GM19240 (cell line): ENCODE data around the gene WDR77.

Source experiments
- DNase-seq: peaks from one replicate; pipeline ENCODE4 v3.0.0; 2011; ENCODE audit warnings: low spot score; ENCODE audit not compliant: insufficient read length

WDR77 gene

DNA sequence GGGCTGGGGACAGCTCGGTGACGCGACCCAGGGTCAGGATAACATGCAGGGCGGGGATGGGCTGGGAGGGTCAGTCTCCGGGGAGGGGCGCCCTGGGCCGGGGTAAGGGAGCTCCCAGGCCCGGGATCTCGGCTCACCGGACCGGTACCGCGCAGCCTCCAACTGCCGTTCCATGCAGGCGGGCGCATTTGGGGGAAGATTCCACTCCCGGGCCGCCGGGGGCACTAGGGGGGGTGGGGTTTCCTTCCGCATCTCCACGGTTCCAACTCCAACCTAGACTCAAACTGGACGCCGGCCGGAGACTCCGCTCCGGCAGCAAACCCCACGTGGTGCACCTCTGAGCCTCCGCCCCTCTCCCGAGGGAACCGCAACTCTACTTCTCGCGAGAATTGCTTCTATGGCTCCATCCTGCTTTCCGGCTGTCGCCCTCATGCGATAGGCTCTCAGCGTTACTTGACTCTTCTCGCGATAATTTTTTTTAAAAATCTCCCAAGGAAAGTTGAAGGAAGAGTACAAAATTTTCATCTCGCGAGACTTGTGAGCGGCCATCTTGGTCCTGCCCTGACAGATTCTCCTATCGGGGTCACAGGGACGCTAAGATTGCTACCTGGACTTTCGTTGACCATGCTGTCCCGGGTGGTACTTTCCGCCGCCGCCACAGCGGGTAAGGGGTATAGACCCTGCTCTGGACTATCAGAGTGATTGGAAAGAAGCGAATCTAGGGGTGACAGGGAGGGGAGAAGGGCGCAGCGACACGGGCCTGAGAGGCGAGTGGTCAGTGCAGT lies at the start of gene WDR77, which contains the start of gene ATP5PB:
Gene WDR77, minus strand, starts transcription at position 339 of the 785 bp plus-strand sequence. Its CDS starts 87 bp downstream, at position 252.
Gene ATP5PB, plus strand, starts transcription at position 547 of the 785 bp plus-strand sequence. Its CDS starts 78 bp downstream, at position 625.
- DNase-seq, result peak; percentile 85

DNA sequence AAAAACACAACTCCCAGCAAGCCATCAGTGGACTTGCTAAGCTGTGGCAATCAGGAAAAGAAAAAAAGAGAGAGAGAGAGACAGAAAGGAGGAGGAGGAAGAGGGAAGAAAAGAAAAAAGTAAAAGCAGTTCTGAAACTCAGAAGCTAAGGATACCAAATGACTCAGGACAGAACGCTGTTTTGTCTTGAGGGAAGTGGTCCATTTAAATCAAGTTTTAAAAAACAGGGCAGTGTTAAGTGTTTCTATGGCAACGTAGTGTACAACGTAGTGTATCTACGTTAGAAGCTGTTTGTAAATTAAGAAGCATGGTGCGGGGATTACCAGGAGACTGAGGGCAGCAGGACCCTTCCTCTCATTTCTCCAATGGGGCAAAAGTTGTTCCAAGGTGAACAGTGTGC lies 48.5 kb upstream of the WDR77 start:
- DNase-seq, result no peak

GRCh38 chr1:111496398-111496797 lies 47.3 kb upstream of the WDR77 start:
- DNase-seq, result no peak

GRCh38 chr1:111491070-111491469 lies 42.0 kb upstream of the WDR77 start:
- DNase-seq, result no peak

- DNase-seq, result no peak
Measured at GRCh38 chr1:111490220-111490619, 41.2 kb upstream of the WDR77 start.

DNA sequence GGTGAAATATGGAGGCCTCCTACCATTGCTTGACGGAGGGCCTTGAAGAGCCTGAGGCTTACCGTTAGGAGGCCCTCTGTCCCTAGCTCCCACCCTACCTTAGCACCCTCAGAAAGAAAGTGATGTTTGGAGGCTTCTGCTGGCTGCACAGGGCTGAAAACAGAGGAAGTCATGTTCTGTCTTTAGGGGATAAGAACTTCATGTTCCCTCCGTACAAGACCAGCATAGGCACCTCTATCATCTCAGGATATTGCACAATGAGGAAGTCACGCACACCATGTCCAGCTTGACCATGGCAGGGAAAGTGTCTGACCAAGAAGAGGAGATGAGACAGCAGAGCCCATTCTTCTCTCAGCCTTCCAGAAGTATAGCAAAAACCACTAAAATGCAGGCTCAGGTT lies 40.5 kb upstream of the WDR77 start:
- no peak for DNase-seq

- DNase-seq, result no peak
Measured at GRCh38 chr1:111488669-111489068, 39.6 kb upstream of the WDR77 start.

DNA sequence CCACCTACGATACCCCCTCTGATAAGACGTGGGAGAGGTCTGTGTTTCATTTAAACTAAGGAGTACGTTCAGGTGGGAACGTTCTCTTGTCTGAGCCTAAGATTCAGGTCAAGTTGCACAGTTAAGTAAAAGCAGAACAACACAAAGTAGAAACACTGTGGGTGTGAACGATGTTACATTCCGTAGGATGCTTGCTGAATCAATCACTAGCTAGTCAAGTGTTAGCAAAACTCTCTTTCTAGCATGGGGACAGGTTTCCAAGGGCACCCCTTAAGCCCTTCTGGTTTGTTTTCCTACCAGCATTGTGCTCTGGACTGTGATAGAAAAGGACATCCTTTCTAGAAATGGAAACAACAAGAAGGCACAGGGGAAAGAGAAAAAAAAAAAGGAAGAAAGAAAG lies 38.1 kb upstream of the WDR77 start:
- no peak for DNase-seq

DNA sequence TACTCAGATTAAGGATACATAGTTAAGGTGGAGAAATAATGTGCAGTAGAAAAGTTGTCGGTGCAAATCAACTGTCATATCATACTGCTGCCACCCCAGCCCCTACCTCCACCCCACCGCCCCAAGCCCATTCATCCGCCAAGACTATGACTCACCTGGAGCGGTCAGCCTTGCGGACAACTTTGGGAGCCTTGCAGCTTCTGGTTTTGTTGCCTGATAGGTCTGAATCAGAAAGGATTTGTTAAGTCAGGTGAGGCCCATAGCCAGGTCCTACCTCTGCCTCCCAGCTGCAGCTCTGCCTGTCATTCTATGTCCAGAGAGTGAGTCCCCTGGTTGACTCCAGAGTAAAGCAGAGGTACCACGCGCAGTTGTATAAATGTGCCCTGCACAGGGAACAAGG lies 37.4 kb upstream of the WDR77 start:
- DNase-seq, result no peak

DNA sequence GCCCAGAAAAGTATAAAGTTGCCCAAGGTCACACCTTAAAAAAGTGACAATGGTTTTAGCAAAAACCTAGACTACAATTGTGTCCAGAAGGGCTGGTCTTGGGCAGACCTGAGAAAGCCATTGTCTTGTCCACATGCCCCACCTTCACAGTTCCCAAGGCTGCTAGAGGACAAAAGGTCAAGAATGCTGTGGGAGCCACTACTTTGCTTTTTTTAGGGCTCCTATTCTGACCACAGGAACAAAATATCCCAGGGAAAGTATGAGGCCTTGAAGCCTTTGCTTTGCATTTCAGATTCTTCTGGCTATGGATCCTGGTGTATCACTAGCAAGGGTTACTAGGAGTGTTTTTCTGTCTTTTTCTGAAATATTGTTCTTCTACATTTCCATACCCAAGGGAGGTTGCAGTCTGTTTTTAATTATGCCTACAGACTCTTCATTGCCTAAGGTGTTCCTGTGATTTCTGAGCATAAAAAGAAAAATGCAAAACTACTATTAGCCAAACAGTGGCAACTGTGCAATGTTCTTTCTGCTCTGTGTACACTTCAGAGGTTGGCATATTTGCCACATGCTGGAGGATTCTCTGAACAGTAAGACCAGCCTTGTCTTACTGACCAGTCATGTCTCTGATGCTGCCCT lies 35.5 kb upstream of the WDR77 start:
- DNase-seq, result no peak

GRCh38 chr1:111483876-111484275 lies 34.8 kb upstream of the WDR77 start:
- DNase-seq, result no peak

DNA sequence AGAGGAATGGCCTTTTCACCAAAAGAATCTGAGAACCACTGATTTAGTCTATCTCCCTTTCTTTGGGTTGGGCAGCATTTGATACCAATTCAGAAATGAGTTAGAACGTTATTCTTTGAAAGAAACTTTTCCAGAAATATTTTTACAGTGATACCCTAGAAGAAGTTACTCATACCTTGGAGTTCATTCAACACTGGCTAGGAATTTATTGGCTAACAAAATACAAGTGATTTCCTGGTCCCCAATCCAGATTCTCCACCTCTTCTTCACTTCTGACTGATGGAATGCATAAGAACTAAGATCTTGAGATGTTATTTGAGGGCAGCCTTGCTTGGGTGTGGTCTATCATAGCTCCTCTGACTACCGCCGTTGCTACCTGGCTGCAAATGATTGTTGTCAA lies 34.1 kb upstream of the WDR77 start:
- DNase-seq, result no peak

GRCh38 chr1:111481387-111482221 lies 32.5 kb upstream of the WDR77 start:
- peak; percentile 63 for DNase-seq

- no peak for DNase-seq
Measured at GRCh38 chr1:111480674-111481073, 31.6 kb upstream of the WDR77 start.

- no peak for DNase-seq
Measured at GRCh38 chr1:111476761-111477309, 27.8 kb upstream of the WDR77 start.

GRCh38 chr1:111476214-111476613 lies 27.2 kb upstream of the WDR77 start:
- DNase-seq, result no peak

DNA sequence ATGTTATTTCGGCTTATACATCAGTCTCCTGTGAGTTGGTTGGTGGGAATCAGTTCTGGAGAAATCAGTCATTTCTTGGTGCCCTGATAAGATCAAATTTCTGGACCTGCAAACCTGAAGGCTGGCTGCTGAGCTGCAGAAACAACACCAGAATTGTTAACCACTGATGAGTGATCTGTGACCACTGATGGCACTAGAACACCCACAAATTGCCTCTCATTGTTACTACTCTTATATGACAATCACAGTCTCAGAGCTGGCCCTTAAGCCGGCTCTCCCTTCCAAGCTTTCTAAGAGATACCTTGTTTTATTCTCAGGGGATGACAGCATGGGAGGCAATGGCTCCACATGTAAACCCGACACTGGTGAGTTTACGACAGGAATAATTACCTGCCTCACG lies 26.6 kb upstream of the WDR77 start:
- no peak for DNase-seq

DNA sequence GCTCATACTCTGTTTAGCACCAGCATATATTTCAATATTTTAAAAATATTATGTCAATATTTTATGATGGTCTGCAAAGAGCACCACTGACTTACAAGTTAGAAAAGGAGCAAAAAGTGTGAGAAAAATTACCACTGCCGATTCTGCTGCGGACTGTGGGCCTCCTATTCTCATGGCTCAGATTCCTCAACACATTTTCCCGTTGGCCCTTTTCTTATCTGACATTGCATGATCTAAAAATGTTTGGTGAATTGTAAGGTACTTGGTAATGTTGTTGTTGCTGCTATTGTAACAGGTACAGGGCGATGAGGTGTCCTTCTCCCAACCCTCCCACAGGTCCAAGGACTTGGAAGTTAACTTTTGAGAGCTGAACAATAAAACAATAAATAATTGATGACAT lies 25.5 kb upstream of the WDR77 start:
- no peak for DNase-seq

DNA sequence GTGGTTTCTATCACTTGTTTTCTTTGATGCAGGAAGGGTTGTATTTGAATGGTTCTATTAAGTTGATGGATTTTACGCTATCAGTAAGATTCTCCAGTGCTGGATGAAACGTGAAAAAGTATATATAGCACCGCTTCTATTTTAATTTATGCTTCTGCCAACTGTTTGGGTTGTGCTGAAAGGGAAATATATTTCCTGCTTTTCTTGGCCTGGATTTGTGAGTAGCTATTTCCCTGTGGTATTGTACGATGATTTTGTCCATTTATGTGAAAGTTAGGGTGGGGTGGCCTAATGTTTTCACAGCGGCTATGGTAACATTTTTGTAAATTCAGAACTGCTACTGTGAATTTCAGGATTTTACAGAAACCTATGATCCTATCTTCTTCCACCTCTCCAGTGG lies 25.1 kb upstream of the WDR77 start:
- DNase-seq, result no peak

GRCh38 chr1:111471538-111471937 lies 22.5 kb upstream of the WDR77 start:
- DNase-seq, result no peak

GRCh38 chr1:111471012-111471411 lies 22.0 kb upstream of the WDR77 start:
- no peak for DNase-seq

DNA sequence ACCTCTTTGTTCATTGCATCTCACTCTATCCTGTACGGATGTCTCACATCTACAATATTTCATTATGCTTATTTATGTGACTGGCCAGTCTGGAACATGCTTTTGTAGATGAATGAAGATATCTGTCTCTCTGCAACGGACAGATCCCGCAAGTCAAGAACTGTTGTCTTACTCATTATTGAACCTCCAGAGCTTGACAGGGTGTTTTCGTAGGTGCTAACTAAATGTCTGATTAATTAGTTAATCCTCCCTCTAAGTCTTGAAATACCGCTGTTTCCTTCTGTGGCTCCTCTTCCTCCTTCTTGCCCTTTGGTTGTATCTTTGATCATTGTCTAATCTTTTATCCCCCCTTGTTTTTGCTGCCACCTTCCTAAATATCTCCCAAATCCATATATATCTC lies 21.5 kb upstream of the WDR77 start:
- no peak for DNase-seq
